Keratinocyte (primary cell): ENCODE results near the gene C2CD3.

Source experiments
- CTCF ChIP-seq, 3 experiments: IDR thresholded peaks in 1 of 3; conservative IDR thresholded peaks in 1 of 3; optimal IDR thresholded peaks in 1 of 3; 2 replicates in 2 of 3; 3 replicates in 1 of 3; pipeline versions ENCODE3 to v1.5.1; 2011; ENCODE audit warnings: low read length in 3 of 3, mild to moderate bottlenecking in 3 of 3, moderate library complexity in 2 of 3, control low read depth in 1 of 3, inconsistent platforms in 1 of 3; ENCODE audit not compliant: insufficient read depth in 2 of 3; ENCODE audit errors: extremely low read depth in 1 of 3
- EZH2 ChIP-seq: IDR thresholded peaks from one replicate; pipeline ENCODE4 v1.6.1; 2012; ENCODE audit warnings: inconsistent platforms, mild to moderate bottlenecking, low read length, moderate library complexity

GRCh38 chr11:74153224-74153623 lies 17.6 kb downstream of the C2CD3 start:
- no peak for TF ChIP-seq CTCF (optimal IDR thresholded peaks at IDR 0.05 in 1 of 3, IDR thresholded peaks at IDR 0.05 in 1 of 3, conservative IDR thresholded peaks at IDR 0.05 in 1 of 3; ENCODE audit: extremely low read depth in 1 of 3, insufficient read depth in 2 of 3, low read length in 3 of 3)
- TF ChIP-seq EZH2: no peak
